Small intestine (tissue), 7 donors: Measurements from ENCODE around the gene LRIT3. TPM values are rescaled to one million over a fixed set of nuclear protein-coding genes. Genes with fewer than 3 reads are reported as not detected.
A peak's percentile ranks its signal among the peaks of the same experiment; 100 is the strongest.
"Not testable (repeated sequence)": the region's sequence is repeated elsewhere in the genome, so short reads cannot be mapped to it uniquely, and the experiment has no call there.

ENCODE experiments used
- DNase-seq, 2 donors: peaks; one replicate each; pipeline versions ENCODE4 v3.0.0 to v3.0.0-alpha.2; 2013
- FAIRE-seq: peaks from 2 replicates; lab custom pipeline; 2012; peaks lifted over from hg19 to GRCh38; lab: Jason Lieb, UNC
- H3K27ac ChIP-seq, 3 donors: one replicate each; pipeline ENCODE4 v1.5.1; 2013; ENCODE audit warnings: low read length in 2 of 3, mild to moderate bottlenecking in 2 of 3, control low read depth in 1 of 3, inconsistent platforms in 1 of 3, low read depth in 1 of 3, moderate library complexity in 1 of 3
- H3K27me3 ChIP-seq, 3 donors: one replicate each; pipeline ENCODE4 v1.6.1; 2013; ENCODE audit warnings: low read length in 3 of 3, inconsistent platforms in 1 of 3; ENCODE audit not compliant: control insufficient read depth in 3 of 3, insufficient read depth in 3 of 3
- H3K36me3 ChIP-seq, 3 donors: one replicate each; pipeline ENCODE4 v1.6.1; 2013; ENCODE audit warnings: low read length in 3 of 3, inconsistent platforms in 1 of 3, low read depth in 1 of 3, mild to moderate bottlenecking in 1 of 3, moderate library complexity in 1 of 3; ENCODE audit not compliant: control insufficient read depth in 3 of 3, insufficient read depth in 2 of 3
- H3K4me1 ChIP-seq, 3 donors: one replicate each; pipeline ENCODE4 v1.6.1; 2013; ENCODE audit warnings: low read length in 2 of 3, inconsistent platforms in 1 of 3, low read depth in 1 of 3, mild to moderate bottlenecking in 1 of 3, moderate library complexity in 1 of 3; ENCODE audit not compliant: control insufficient read depth in 3 of 3, insufficient read depth in 2 of 3
- H3K4me3 ChIP-seq, 3 donors: one replicate each; pipeline ENCODE4 v1.5.1; 2013; ENCODE audit warnings: low read length in 3 of 3, control low read depth in 1 of 3, inconsistent platforms in 1 of 3, low read depth in 1 of 3, mild to moderate bottlenecking in 1 of 3, moderate library complexity in 1 of 3
- H3K9me3 ChIP-seq, 2 donors: one replicate each; pipeline ENCODE4 v1.6.1; 2013; ENCODE audit warnings: low read depth in 1 of 2, low read length in 1 of 2; ENCODE audit not compliant: control insufficient read depth in 2 of 2, insufficient read depth in 1 of 2
- WGBS, 3 donors: extraction: QIAGEN DNeasy Blood & Tissue Kit; methylation state at CpG; one replicate each; pipeline ENCODE4 v1.1.7; 2013; 5-methylcytosine and 5-hydroxymethylcytosine counted together
- polyA plus RNA-seq, 4 donors: library from polyadenylated mRNA; stranded (reverse) in 3 of 4; unstranded in 1 of 4; fragments of 200-250 nt in 3 of 4; fragments of 120-200 nt in 1 of 4; gene quantifications; one replicate each; pipeline versions ENCODE4 v1.2.1 to v1.2.3, GENCODE V29; 2013
- donor health status: healthy with polysubstance abuse.
- donor health status: control.
- donor health status: control.
- donor health status: Bipolar disorder and iron deficiency.
- donor health status: healthy.

The LRIT3 gene
- polyA plus RNA-seq, 4 donors, result 0.04 to 0.54 (median 0.23) TPM

GRCh38 chr4:109827672-109828071 lies 20.2 kb upstream of the LRIT3 start, which contains the start of gene RRH:
RRH (plus strand) TSS chr4:109827972; CDS start chr4:109828028, 56 bp downstream.
- 93 to 98% (median 96%) methylated on average over 2 of the region's 2 CpGs for WGBS, 3 donors
- FAIRE-seq, result no peak

DNA sequence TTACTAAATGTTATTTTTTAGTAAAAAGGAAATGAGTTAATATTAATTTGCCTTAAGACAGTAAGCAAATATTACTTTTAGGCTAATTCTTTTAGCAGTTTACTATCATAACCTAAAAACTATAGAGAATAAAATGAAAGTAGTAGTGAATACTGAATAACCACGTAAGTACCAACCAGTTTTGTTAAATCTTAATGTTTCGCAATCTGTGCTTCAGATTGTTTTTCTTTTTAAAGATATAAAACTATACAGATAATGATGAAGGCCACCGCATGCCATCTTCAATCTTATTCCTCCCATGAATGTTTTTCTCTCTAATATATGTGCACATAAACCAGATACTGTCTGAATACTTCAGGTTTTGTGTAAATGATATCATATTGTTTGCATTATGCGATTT lies 14.2 kb upstream of the LRIT3 start:
- H3K9me3 ChIP-seq, result no peaks in the 10 kb centered on the region
- WGBS, 3 donors, result 94 to 98% (median 96%) methylated on average over 4 of the region's 4 CpGs
- no peak overlapping the region for H3K27ac ChIP-seq
- H3K27me3 ChIP-seq, result no peaks in the 10 kb centered on the region
- no peak for DNase-seq
- no peaks in the 10 kb centered on the region for H3K4me1 ChIP-seq
- H3K36me3 ChIP-seq, result no peaks in the 10 kb centered on the region
- no peak for FAIRE-seq
- no peak overlapping the region for H3K4me3 ChIP-seq

More at GRCh38 chr4:109827672-109828071, 20.2 kb upstream of the LRIT3 start, which contains the start of gene RRH:
- no peaks in the 10 kb centered on the region for H3K27me3 ChIP-seq
- no peak within 1 kb of the TSS for H3K27ac ChIP-seq
- no peaks in the 10 kb centered on the region for H3K9me3 ChIP-seq
- H3K36me3 ChIP-seq, result peaks cover 0 to 3% (median 3%) of the 10 kb centered on the region in 3 donors
- H3K4me3 ChIP-seq, result no peak within 1 kb of the TSS
- no peaks in the 10 kb centered on the region for H3K4me1 ChIP-seq
- DNase-seq, result no peak

DNA sequence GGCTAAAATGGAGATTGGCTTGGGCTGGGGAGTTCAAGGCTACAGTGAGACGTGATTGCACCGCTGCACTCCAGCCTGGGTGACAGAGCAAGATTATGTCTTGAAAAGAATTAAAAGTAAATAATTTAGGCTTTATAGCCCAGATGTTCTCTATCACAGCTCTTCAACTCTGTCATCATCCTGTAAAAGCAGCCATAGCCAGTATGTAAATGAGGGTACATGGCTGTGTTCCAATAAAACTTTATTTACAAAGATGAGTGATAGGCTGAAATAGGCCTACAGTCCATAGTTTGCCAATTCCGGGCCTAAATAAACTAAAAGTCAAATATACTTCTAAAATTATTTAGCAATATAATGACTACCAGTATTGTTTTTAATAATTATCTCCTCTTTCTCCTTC lies 10.9 kb upstream of the LRIT3 start:
- Histone ChIP-seq H3K27me3 (no peaks in the 10 kb centered on the region), H3K9me3 (no peaks in the 10 kb centered on the region), H3K4me3 (no peak overlapping the region), H3K27ac (no peak overlapping the region), H3K4me1 (no peaks in the 10 kb centered on the region), H3K36me3 (no peaks in the 10 kb centered on the region)
- WGBS, 3 donors, result 74 to 94% (median 92%) methylated on average over 3 of the region's 3 CpGs
- no peak for DNase-seq
- no peak for FAIRE-seq

DNA sequence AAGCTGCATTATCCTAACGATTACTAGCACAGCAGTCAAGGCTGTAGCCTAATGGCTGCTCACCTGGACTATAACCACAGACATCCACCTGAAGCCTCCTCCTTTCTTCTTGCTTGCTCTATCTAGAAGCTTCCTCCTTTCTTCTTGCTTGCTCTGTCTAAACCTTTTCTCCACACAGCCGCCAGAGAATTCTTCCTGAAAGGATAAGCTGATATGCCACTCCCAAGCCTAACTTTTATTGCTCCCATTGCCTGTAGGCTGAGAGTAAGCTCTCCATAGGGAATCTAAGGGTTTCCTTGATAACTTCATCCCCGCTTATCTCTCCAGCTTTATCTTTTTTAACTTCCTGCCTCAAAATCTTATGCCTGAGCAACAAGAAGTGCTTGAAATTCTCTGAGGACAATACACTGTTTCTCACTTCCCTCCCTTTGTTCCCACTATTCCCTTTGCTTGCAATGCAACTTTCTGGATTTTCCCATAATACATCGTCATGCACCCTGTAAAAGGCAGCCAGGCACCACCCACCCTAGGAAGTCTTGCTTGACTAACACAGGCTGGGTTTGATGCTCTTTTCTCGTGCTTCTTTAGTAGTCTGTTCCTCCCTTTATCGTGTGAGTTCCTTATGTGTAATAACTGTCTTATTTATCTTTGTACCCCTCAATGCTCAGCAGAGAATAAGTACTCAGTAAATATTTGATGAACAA lies 1.4 kb upstream of the LRIT3 start:
- WGBS, 3 donors, result 8 to 48% (median 35%) methylated on average over 6 of the region's 6 CpGs
- H3K27ac ChIP-seq, result no peak overlapping the region
- no peaks in the 10 kb centered on the region for H3K9me3 ChIP-seq
- no peaks in the 10 kb centered on the region for H3K36me3 ChIP-seq
- no peak for FAIRE-seq
- no peak overlapping the region for H3K4me3 ChIP-seq
- no peaks in the 10 kb centered on the region for H3K27me3 ChIP-seq
- peak; percentile 53 to 70 for DNase-seq
- H3K4me1 ChIP-seq, result peaks cover 0 to 4% (median 2%) of the 10 kb centered on the region in 3 donors

DNA sequence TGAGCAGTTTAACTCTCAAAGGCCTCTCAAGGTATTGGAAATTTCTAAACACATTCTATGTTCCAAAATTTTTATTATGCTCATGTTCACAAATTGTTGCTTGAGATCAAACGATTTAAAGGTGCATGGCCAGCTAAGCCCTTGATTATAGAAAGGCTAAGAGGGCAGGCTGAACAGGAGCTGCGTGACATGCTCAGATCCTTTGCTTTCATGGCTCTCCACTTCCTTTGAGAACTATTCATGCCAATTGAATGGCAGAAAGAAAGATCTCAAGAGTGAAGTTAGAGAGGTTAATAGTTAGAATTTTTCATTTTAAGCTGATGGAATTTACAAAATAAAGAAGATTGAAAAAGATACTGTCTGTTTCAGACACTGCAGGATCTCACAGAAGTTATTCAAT lies 594 bp downstream of the LRIT3 start:
- H3K9me3 ChIP-seq, result no peaks in the 10 kb centered on the region
- FAIRE-seq, result no peak
- no peak for DNase-seq
- no peaks in the 10 kb centered on the region for H3K27me3 ChIP-seq
- 67 to 79% (median 76%) methylated on average over 2 of the region's 2 CpGs for WGBS, 3 donors
- no peak overlapping the region for H3K27ac ChIP-seq
- no peaks in the 10 kb centered on the region for H3K36me3 ChIP-seq
- H3K4me1 ChIP-seq, result peaks cover 0 to 4% (median 2%) of the 10 kb centered on the region in 3 donors
- no peak overlapping the region for H3K4me3 ChIP-seq

GRCh38 chr4:109850601-109851000 lies 2.7 kb downstream of the LRIT3 start:
- Histone ChIP-seq H3K27me3 (no peaks in the 10 kb centered on the region), H3K4me3 (no peak overlapping the region), H3K27ac (no peak overlapping the region), H3K36me3 (no peaks in the 10 kb centered on the region), H3K4me1 (peaks cover 0 to 4% (median 2%) of the 10 kb centered on the region in 3 donors), H3K9me3 (no peaks in the 10 kb centered on the region)
- FAIRE-seq (no peak), DNase-seq (no peak)
- 66 to 83% (median 74%) methylated on average over 5 of the region's 5 CpGs for whole genome bisulfite sequencing, 3 donors

- H3K9me3 ChIP-seq, H3K27ac ChIP-seq, H3K27me3 ChIP-seq, DNase-seq, H3K4me3 ChIP-seq, H3K4me1 ChIP-seq, FAIRE-seq, H3K36me3 ChIP-seq: not testable (repeated sequence)
- 55 to 75% (median 57%) methylated on average over 4 of the region's 4 CpGs for WGBS, 3 donors
Observed at GRCh38 chr4:109859426-109860300, 11.8 kb downstream of the LRIT3 start.

GRCh38 chr4:109861271-109861670 lies 13.4 kb downstream of the LRIT3 start:
- no peaks in the 10 kb centered on the region for H3K27me3 ChIP-seq
- H3K4me3 ChIP-seq, result no peak overlapping the region
- no peak overlapping the region for H3K27ac ChIP-seq
- FAIRE-seq, result no peak
- no peaks in the 10 kb centered on the region for H3K4me1 ChIP-seq
- no peak for DNase-seq
- no peaks in the 10 kb centered on the region for H3K36me3 ChIP-seq
- peaks cover 0 to 4% of the 10 kb centered on the region in 2 donors for H3K9me3 ChIP-seq
- WGBS, 3 donors, result 93 to 96% (median 95%) methylated on average over 2 of the region's 2 CpGs
